ENCODE data around the gene ELMO2.

Gene ELMO2

GRCh38 chr20:46347841-46348803 lies 58.3 kb downstream of the ELMO2 start (continued):
- TF ChIP-seq TSHZ2 (CRISPR knock-in tag; IDR thresholded peaks at IDR 0.05) (no peak), ZC3H10 (CRISPR knock-in tag; IDR thresholded peaks at IDR 0.05) (no peak), GLIS3 (CRISPR knock-in tag; IDR thresholded peaks at IDR 0.05) (no peak), TCF4 (CRISPR knock-in tag; IDR thresholded peaks at IDR 0.05; ENCODE audit: borderline replicate concordance) (no peak), ESRRG (CRISPR knock-in tag; IDR thresholded peaks at IDR 0.05) (no peak), SNAI2 (CRISPR knock-in tag; IDR thresholded peaks at IDR 0.05) (no peak), ZFP3 (CRISPR knock-in tag; IDR thresholded peaks at IDR 0.05) (no peak)

- TF ChIP-seq CREB5 (CRISPR knock-in tag; IDR thresholded peaks at IDR 0.05; ENCODE audit: low read depth) (no peak), OSR1 (CRISPR knock-in tag; IDR thresholded peaks at IDR 0.05) (no peak), SNAI2 (CRISPR knock-in tag; IDR thresholded peaks at IDR 0.05) (no peak), ZFP3 (CRISPR knock-in tag; IDR thresholded peaks at IDR 0.05) (no peak), ZNF70 (CRISPR knock-in tag; IDR thresholded peaks at IDR 0.05) (no peak), CSDC2 (CRISPR knock-in tag; IDR thresholded peaks at IDR 0.05) (no peak), POU6F1 (CRISPR knock-in tag; IDR thresholded peaks at IDR 0.05; ENCODE audit: borderline replicate concordance, low read depth) (no peak), GLIS3 (CRISPR knock-in tag; IDR thresholded peaks at IDR 0.05) (no peak), ESRRG (CRISPR knock-in tag; IDR thresholded peaks at IDR 0.05) (no peak), ZFP30 (CRISPR knock-in tag; IDR thresholded peaks at IDR 0.05) (no peak), TSHZ2 (CRISPR knock-in tag; IDR thresholded peaks at IDR 0.05) (no peak), RARB (CRISPR knock-in tag; IDR thresholded peaks at IDR 0.05) (no peak)
- ATAC-seq: no peak
Measured at GRCh38 chr20:46346770-46347169, 59.6 kb downstream of the ELMO2 start.

- ATAC-seq: no peak
- TF ChIP-seq CSRNP3 (CRISPR knock-in tag; IDR thresholded peaks at IDR 0.05) (no peak), SNAI2 (CRISPR knock-in tag; IDR thresholded peaks at IDR 0.05) (no peak), ARNTL (CRISPR knock-in tag; IDR thresholded peaks at IDR 0.05; ENCODE audit: borderline replicate concordance, low read depth) (no peak), GLIS3 (CRISPR knock-in tag; IDR thresholded peaks at IDR 0.05) (no peak), ZFP3 (CRISPR knock-in tag; IDR thresholded peaks at IDR 0.05) (no peak), TSHZ2 (CRISPR knock-in tag; IDR thresholded peaks at IDR 0.05) (no peak), TCF4 (CRISPR knock-in tag; IDR thresholded peaks at IDR 0.05; ENCODE audit: borderline replicate concordance) (no peak), ESRRG (CRISPR knock-in tag; IDR thresholded peaks at IDR 0.05) (no peak), TOX (CRISPR knock-in tag; IDR thresholded peaks at IDR 0.05; ENCODE audit: borderline replicate concordance) (no peak), PATZ1 (CRISPR knock-in tag; IDR thresholded peaks at IDR 0.05; ENCODE audit: borderline replicate concordance) (no peak), RARB (CRISPR knock-in tag; IDR thresholded peaks at IDR 0.05) (no peak), OSR1 (CRISPR knock-in tag; IDR thresholded peaks at IDR 0.05) (no peak)
Measured at GRCh38 chr20:46344488-46345162, 61.8 kb downstream of the ELMO2 start.

All from SK-N-SH treated with all-trans-retinoic acid at 6 μM for 48 hours (cell line).